ENCODE results near the gene PGAM1.
A peak's percentile ranks its signal among the peaks of the same experiment; 100 is the strongest.
"Not testable (repeated sequence)": the region's sequence is repeated elsewhere in the genome, so short reads cannot be mapped to it uniquely, and the experiment has no call there.

The PGAM1 gene

DNA sequence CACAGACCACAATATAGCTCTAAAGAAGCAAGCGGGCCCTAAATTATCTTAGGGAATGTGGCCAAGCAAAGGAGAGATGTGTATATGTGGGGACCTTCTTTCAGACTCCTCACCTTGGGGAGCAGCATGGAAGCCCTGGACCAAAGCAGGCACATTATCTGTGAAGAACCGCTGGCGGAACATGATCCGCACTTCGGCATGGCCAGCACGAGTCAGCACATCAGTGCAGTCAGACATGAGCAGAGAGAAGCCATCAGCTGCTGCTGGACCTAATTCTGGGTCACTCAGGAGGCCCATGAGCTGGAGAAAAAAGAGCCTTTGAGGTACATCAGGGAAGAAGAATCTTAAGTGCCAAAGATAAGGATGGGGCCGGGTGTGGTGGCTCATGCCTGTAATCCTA, 33.9 kb downstream of the PGAM1 start:
- DNase-seq = no peak

GRCh38 chr10:97462309-97462708, 36.3 kb downstream of the PGAM1 start:
- DNase-seq = no peak

GRCh38 chr10:97463363-97464132, 37.6 kb downstream of the PGAM1 start:
- peak in 1 of 2 experiments; percentile 45 for DNase-seq

DNA sequence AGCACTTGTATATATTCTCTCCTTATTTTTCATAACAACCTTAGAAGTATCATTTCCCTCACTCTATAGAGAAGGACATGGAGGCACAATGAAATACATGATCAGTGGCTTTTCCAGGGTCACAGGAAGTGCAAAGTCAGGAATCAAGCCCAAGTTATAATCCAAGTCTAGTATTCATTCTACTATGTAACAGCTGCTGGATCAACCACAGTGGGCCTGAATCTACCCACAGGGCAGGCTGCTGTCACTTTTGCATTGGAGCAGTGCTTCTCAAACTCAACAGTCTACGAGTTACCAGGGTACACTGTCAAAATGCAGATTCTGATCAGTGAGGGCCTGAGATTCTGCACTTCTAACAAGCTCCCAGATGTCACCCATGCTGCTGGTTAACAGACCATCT, 38.2 kb downstream of the PGAM1 start:
- DNase-seq = no peak

DNA sequence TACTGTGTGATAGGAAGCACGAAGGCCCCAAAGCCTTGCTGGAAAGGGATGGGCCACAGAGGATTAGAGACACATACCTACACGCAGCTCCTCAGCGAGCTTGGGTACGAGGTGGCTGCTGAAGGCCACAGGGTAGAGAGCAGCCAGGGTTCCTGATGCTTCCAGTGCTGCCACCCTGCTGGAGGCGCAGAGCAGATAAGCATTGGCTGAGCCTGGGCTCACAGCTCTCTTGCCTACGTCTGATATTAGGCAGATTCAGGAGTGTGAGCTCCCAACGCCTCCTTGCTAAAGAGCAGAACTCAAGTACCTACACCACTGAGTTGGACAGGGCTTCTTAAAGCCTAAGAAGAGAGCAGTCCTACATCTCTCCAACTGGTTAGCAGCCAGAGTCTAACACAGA, 40.0 kb downstream of the PGAM1 start:
- DNase-seq = no peak

- DNase-seq = no peak
Observed at GRCh38 chr10:97466755-97467154, 40.8 kb downstream of the PGAM1 start.

DNA sequence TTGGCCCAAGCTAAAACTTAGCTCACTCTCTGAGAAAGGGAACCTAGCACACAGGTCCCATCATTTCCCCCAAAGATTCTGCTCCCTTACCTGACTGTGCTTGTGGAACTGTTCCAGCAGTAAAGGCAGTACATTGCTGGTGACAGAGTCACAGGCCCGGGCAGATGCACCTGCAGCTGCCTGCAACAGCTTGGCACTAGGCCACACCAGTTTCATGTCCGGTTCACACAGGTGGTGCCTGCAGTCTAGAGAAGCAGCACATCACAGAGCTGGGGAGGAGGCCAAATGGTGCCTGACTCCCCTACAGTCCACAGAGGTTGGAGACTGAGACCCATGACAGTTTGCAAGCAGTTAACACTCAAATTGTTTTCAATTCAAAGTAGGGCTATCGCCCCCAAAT, 42.2 kb downstream of the PGAM1 start:
- no peak for DNase-seq

- not testable (repeated sequence) for DNase-seq
Observed at GRCh38 chr10:97468781-97469180, 42.8 kb downstream of the PGAM1 start.

GRCh38 chr10:97474918-97475317, 48.9 kb downstream of the PGAM1 start:
- no peak for DNase-seq

- DNase-seq = no peak
Observed at GRCh38 chr10:97475936-97476594, 50.1 kb downstream of the PGAM1 start.

GRCh38 chr10:97479410-97479809, 53.4 kb downstream of the PGAM1 start:
- not testable (repeated sequence) for DNase-seq

DNA sequence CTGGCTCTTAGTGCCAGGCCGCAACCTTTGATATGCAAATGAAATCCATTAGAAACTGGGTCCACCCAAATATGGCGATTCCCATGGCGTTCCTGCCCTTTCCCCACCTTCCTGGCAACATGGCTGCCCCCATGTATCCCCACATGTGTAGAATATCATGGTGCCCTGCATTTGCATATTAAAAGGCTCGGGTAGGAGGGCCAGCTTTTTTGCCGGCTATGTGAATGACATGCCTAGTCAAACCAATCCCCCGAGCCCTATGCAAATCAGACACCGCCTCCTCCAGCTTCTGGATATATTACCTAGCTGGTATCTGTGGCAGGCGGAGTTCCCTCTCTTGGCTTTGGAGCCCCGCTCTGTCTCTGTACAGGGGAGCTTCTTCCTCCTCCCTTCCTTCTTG, 53.9 kb downstream of the PGAM1 start:
- DNase-seq = no peak

GRCh38 chr10:97481071-97481470, 55.1 kb downstream of the PGAM1 start:
- no peak for DNase-seq

DNA sequence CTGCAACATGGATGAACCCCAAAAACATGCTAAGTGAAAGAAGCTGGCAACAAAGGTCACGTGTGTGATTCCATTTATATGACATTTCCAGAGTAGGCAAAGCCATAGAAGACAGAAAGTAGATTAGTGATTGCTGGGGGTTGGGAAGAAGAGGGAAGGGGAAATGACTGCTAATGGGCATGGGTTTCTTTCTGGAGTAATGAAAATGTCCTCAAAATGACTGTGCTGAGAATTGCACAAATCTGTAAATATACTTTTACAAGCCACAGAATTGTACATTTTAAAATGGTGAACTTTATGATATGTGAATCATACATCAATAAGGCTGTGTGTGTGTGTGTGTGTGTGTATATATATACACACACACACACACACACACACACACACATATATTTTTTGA, 56.4 kb downstream of the PGAM1 start:
- no peak for DNase-seq

Measured in activated T-cell treated with anti-CD3 and anti-CD28 coated beads, Interleukin-2, amount 50 U/mL, for 48 hours (primary cell).